ENCODE measurements around the gene SCRN2.

Gene SCRN2

DNA sequence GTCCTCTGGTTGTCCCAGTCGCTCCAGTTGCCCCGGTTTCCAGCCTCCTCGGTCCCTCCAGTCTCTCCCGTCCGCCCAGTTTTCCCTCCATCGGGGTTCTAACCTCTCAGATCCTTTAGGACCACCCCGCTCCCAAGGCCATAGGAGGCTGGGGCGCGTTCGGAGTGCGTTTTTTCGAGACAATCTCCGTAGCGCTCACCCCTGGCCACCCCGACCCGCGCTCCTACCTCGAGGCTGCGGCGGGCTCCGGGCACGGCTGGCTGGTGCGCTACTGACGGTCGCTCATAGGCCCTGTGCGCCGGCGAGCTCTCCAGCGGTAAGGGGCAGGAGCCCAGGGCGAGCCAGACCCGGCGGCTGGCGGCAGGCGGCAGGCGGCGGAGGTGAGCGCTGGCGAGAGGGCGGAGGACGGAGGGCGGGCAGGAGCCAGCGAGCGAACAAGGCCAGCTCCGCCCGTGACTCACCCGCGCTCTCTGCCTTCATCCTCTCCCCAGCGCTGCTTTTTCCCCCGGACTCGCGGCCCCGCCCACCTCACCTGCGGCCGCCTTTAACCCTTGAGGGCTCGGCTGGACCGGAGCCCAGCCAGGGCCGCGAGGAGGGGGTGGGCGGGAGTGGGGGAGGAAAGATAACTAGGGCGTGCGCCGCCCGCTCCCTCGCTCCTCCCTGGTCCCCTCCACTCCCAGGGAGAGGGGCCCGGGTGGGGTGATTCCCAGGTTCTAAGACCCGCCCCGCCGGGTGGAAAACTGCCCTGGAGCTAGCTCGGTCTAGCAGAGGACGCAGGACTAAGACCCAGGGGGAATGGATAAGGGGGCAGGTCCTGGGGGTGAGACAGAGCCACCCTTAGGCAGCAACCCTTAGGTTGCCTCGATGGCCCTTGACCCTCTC is 9.9 kb upstream of the SCRN2 start, which contains the start of gene SP6:
Gene SP6, minus strand, starts transcription at position 472 of the 882 bp plus-strand sequence. CDS start 2,734 bp downstream, outside the sequence.
- intact Hi-C loops (cut with DNase I) = no loop called here
- peak in 4 of 42 donors; percentile 7 to 25 (median 12) for DNase-seq

DNA sequence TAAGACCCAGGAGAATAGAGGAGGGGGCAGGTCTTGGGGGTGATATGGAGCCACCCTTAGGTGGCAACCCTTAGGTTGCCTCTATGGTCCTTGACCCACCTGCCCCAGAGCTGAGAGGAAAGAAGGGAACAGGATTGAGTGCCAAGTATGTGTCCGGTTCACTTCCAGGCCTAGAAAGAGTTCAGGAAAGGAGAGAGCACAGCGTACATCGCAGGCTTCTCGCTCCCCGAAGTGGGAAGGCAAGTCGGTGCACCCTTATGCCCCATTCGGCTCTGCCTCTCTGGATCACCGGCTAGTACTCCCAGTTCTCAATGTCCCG is 9.3 kb upstream of the SCRN2 start:
- intact Hi-C loops (cut with DNase I) = no loop called here
- no peak for DNase-seq

DNA sequence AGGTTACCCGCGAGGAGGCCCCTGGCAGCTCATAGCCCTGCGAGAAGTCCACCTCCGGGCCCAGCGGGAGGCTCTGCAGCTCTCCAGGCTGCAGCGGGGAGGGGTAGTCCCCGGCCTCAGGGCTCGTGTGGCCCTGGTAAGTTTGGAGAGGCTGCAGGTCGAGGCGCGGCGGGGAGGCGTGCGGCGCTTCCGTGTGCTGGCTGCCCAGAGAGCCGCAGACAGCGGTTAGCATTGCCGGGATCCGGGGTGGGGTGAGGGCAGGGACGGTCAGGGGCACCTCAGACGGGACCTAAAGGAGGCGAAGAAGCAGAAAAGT is 7.1 kb upstream of the SCRN2 start:
- intact Hi-C loops (cut with DNase I) = no loop called here
- DNase-seq = no peak

DNA sequence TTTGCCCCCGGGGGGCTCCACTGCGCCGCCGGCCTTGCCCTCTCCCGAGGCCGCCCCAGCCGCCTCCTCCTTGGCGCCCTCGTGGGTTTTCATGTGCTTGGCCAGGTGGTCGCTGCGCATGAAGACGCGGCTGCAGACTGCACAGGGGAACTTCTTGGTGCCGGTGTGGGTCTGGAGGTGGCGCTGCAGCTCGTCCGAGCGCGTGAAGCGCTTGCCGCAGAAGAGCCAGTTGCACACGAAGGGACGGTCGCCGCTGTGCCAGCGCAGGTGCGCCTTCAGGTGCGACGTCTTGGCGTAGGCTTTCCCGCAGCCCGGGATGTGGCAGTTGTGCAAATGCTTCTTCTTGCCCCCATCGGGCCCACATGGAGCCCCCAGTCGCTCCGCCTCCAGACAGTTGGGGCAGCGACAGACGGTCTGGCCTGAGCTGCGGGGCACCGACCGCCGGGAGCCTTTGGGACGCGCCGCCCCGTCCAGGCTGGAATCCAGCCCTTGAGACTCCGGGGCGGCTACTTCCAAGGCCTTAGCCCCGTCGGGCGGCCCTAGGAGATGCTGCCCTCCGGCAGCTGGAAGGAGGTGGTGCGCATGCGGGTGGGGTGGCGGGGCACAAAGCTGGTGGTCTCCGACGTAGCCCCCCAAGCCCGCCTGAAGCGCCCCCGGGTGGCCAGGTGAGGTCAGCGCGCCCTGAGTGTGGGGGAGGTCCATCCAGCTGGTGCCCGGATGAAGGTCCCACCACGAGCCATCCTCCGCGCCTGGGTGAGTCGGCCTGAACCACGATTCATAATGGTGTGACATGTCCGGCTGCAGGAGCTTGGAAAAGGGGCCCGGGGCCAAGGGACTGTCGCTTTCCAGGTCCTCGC is 6.5 kb upstream of the SCRN2 start:
- peak in 5 of 42 donors; percentile 13 to 30 (median 21) for DNase-seq
- intact Hi-C loops (cut with DNase I) = no loop called here

DNA sequence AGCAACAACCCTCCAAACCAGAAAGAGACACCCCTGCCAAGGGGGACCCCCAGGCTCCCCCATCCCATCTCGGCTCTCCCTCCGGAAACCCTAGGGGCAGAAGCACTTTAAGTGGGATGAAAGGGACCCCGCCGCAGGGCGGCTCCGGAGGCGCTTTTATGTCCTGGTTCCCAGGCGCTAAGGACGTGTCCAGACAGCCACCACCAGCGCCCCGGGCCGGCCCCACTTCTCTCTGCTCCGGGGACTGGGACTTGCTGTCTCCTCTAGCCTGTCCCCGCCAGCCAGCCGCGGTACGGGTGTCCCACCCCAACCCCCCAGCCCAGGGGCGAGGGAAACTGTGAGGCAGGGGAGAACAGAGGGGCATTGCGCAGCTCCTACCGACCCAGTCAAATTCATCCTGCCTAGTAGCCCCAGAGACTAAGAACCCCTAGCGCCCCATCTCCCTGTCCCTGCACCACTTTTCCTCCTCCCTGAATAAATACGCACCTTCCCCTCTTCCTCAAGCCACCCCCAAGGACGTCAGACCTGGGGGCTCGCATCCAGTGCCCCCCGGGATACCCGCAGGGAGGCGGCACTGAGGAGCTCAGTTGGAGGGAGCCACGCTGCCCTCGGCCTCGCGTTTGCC is 5.8 kb upstream of the SCRN2 start:
- intact Hi-C loops (cut with DNase I) = no loop called here
- DNase-seq = no peak

DNA sequence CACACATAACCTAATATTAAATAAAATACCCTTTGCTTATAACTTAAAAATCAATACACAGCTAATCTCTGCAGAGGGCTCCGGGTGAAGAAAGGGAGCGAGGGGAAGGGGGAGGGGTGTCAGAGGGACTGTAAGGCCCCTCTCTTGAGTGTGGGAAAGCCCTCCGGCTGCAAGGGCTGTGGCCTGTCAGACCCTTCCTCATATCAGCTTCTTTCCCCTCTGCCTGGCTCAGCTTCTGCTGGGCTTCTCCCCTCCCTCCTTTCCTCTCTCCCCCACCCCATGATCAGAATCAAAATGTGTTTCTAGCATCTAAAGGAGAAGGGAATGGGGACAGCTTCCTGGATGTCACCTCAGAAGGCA is 4.6 kb upstream of the SCRN2 start:
- intact Hi-C loops (cut with DNase I) = no loop called here
- DNase-seq = no peak

DNA sequence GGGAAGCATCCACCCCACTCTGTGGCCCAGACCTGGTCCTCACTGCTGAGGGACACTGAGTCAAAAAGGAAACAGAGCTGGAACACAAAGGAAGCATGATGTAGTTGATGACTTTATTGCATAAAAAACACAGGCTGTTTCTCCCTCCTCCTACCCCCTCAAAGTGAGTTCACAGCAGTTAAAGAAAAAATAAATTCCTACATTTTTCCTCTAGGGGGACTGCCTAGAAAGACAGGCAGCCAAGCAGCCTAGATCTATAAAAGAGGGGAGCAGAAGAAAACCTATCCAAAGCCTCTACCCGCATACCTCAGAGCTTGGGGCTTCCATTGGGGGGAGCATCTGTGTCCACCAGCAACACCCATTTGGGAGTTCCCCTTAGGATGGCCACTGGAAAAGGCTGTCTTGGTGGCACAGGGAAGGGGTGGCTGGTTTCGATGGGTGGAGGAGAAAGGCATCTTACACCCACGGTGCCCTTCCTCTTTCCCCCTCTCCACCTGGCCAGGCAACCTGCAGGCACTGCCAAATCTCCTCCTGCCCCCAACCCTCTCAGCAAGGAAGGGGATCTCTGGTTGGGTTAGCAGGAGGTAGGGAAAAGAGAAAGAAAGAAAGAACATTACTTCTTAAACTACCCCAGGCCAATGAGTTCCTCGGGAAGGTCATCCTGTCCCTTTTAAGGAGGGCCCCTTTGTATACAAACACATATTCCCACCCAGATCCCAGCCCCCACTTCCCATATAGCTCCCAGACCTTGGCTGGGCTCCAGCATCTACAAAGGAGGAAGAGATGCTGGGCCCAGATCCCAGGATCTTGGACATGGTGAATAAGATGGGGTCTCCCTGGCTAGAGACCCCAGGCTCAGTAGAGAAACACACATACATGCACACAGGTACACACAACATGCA is 4.0 kb upstream of the SCRN2 start:
- intact Hi-C loops (cut with DNase I) = no loop called here
- DNase-seq = no peak

DNA sequence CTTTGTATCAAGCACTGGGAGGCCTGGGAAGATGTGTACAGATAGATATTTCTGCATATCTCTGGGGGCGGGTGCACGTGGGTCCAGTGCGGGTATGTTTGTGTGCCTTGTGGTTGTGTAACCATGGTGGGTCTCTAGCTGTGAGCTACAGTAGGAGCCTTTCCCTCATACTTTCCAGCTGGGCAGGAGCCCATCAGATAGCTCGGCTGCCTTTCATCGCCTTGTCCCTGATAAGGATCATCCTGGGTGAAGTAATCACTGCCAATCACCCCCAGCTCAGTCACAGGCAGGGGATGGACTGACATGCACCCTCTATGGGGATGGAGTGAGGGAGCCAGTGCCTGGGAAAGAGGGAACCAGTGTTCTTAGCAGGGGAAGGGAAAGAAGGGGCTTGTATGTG is 3.2 kb upstream of the SCRN2 start:
- no peak for DNase-seq
- intact Hi-C loops (cut with DNase I) = no loop called here

DNA sequence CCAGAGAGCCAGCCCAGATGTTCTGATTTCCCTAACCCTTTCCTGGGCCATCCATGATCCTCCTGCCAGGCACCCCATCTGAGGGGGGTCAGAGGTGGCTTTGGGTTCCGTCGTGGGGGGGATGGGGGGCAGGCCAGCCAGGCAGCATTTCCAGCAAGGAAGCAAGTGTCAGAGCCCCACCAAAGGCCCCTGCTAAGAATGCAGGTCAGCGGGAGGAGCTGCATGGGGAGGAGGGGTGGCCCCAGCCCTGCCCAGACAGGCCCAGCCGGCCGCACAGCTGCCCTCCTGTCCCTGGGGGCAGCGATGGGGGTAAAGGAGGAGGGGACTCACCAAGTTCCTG is 2.3 kb upstream of the SCRN2 start:
- intact Hi-C loops (cut with DNase I) = no loop called here
- no peak for DNase-seq

DNA sequence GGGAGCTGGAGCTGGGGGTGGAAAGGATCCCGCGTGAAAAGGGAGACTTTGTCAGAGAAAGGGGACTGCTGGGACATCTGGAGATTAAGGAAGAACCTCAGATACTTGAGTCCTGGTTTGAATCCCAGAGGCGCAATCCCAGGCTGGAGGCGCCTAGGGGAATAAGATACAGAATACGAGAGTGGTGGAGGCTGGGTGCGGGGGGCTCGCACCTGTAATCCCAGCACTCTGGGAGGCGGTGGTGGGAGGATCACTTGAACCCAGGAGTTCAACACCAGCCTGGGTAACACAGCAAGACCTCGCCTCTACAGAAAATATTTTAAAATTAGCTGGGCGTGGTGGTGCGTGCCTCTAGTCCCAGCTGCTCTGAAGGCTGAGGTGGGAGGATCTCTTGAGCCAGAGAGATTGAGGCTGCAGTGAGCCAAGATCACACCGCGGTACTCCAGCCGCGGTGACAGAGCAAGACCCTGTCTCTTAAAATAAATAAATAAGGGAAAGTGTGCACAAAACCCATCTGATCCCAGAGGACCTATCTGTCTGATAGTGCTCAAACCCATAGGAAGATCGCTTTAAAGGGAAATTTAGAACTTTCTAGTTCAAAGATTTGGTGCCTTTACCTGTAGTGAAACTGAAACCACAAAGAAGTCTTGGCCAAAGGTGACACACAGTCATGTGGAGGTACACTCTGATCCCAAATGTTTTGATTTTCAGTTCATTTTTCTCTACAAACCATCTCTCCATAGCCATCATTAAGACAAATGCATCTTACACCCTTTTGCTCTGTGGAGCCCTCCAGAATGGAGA is 617 bp upstream of the SCRN2 start:
- peak in 1 of 42 donors; percentile 17 for DNase-seq
- intact Hi-C loops (cut with DNase I) = loop anchor here (2.0 kb wide), 1 partner anchor 49 kb away; no protein-coding TSS in a partner anchor

DNA sequence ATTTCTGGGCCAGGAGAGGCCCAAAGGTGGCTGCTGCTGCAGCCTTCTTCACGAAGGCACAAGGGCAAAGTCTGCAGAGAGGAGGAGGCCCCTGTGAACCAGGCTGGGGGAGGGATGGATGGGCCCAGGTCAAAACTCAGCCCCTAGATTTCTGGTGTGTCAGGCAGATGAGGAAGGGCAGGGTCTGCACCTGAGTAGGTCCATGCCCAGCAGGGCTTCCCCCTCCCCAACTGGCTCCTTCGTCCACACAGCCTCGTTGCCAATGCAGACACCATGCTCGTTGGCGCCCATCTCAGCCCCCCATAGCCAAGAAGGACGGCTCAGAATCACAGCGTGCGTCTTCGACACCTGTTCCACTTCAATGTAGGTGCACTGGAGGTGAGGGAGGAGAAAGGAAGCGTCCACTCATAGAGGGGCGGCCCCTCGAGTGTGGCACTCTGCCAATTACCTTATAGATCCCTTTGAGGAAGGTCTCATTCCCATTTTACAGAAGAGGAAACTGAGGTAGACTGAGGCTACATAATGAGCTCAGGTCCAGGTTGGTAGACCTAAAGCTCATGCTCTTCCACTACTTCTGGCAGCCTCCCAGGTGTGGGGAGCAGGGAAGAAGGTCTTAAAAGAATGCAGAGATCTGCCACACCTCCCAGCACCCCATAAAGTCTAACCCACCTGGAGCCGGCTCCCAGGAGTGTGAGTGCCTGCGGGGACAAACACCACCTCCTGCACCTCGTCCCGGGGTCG is 902 bp downstream of the SCRN2 start:
- peak in 4 of 42 donors; percentile 7 to 43 (median 16) for DNase-seq
- intact Hi-C loops (cut with DNase I) = loop anchor here (2.0 kb wide), 1 partner anchor 51 kb away; no protein-coding TSS in a partner anchor

DNA sequence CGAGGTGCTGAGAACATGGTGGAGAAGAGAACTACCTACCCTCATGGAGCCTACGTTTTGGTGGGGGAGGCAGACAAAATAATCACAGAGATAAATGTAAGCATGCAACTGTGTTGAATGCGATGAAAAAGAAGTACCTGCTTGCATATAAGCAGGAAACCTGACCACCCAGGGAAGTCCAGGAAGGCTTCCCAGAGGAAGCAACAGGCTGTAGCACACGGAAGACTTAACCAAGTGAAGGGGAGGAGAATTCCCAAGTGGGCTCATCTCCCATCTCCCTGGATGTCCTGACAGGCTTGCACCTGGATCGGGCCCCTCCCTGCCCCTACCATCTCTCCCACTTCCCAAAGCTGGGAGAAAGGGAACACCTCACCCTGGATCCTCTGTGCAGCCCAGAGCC is 2.0 kb downstream of the SCRN2 start:
- intact Hi-C loops (cut with DNase I) = loop anchor here (5.0 kb wide), 1 partner anchor 133 kb away; the partner anchor contains the start of gene CDK5RAP3
- no peak for DNase-seq

DNA sequence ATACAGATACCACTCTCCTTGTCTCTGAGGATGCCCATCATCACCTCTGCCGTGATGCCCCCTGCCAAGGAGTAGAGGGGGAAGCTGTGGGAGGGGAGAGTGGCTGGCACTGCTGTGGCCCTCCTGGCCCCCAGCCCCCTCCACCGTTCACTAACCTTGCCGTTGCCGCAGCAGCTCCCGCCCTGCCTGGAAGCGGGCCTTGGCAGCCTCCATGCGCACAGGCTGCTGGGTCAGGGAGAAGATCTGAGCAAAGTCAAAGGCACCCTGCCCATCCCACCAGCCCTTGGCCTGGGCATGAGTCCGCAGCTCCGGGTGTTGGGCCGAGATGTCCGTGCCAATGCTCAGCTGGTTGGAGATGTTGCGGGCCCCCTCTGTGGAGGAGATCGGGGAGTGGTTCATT is 2.4 kb downstream of the SCRN2 start:
- no peak for DNase-seq
- intact Hi-C loops (cut with DNase I) = loop anchor here (5.0 kb wide), 1 partner anchor 134 kb away; the partner anchor contains the start of gene CDK5RAP3

DNA sequence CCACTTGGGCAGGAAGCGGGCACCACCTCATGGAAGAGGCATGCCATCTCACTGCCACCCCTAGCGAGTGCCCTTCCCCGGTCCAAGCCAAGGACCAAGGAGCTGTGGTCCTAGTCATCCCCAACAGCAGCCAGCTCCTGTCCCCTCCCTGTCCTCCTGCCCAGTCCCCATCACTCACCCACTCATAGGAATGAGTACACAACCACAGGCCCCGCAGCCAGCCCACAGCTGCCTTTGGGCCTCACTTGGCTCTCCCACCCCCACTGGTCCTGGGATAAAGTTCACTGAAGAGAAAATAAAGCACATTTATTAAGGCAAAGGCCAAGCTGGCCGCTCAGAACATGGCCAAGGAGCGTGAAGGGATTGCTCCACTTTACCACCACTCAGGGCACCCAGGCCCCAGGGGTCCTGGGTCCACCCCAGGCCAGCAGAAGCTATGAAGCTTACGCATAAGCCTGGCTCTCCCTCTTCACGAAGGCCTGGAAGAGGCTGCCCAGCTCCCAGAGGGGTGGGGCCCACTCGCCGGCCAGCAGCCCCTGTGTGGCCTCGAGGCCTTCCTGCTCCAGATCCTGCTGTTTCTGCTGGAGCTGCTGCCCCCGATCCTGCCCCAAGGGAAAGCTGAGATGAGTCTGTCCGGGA is 3.6 kb downstream of the SCRN2 start:
- DNase-seq = no peak
- intact Hi-C loops (cut with DNase I) = loop anchor here (5.0 kb wide), 1 partner anchor 135 kb away; the partner anchor contains the start of gene CDK5RAP3

DNA sequence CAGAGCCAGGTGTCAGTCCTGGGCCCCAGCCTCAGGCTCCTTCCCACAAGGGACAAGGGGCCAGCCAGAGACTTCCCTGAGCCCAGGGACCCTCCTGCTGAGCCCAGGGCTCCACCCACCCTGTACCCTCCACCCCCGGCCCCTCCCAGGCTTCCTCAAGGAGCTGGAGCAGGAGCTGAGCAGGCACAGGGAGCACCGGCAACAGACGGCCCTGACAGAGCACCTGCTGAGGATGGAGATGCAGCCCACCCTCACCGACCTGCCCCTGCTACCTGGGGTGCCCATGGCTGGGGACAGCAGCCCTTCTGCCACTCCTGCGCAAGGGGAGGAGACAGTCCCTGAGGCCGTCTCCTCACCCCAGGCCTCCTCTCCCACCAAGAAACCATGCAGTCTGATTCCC is 4.5 kb downstream of the SCRN2 start:
- intact Hi-C loops (cut with DNase I) = loop anchor here (5.0 kb wide), 1 partner anchor 136 kb away; the partner anchor contains the start of gene CDK5RAP3

DNA sequence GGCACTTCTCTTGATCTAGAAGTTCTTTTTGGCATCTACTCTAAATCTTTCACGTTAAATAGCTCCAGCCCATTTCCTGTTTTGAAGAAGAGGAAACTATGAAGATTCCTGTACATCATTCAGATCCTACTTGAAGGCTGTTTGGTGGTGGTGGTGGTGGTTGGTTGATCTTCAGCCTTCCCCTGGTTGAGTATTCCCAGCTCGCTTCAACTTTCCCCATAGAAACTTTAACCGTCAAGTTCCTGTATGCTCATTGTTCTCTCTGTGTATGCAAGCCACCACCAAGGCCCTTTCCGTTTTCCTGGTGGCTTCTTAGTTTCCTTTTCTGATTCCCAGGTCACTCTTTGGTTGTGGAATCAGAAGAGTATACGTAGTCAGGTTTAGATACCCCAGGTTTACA is 6.3 kb downstream of the SCRN2 start:
- intact Hi-C loops (cut with DNase I) = loop anchor here (5.0 kb wide), 1 partner anchor 138 kb away; the partner anchor contains the start of gene CDK5RAP3
- DNase-seq = no peak

More for the DNA sequence above, 4.5 kb downstream of the SCRN2 start:
- DNase-seq = no peak

DNA sequence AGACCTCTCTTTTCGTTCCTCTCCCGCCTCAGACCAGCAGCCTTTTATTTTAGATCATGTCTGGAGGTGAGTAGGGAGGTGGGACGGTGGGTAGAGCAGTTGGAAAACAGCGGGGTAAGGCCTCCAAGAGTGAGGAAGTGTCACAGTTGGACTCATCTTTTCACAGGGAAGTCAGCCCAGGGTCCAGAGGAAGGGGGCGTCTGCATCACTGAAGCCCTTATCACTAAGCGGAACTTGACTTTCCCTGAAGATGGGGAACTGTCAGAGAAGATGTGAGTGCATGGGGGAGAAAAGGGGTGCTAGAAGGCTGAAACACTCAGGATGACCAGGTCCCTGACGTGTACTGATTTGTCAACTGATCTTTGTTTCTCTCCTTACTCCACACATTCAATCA is 9.1 kb downstream of the SCRN2 start:
- intact Hi-C loops (cut with DNase I) = no loop called here
- peak in 15 of 42 donors; percentile 9 to 50 (median 26) for DNase-seq
